Lower lobe of right lung (tissue), 2 donors: ENCODE measurements around the gene PRKCQ. TPM values are rescaled to one million over a fixed set of nuclear protein-coding genes. Genes with fewer than 3 reads are reported as not detected.

ENCODE experiments used
- ATAC-seq, 2 donors: fragments of 200-7000 bp; cut with Tn5 transposase; one replicate each; pipeline ENCODE4 v1.9.1; 2020 to 2022; ENCODE audit warnings: mild to moderate bottlenecking in 2 of 2, moderate library complexity in 2 of 2
- DNase-seq: peaks from one replicate; pipeline ENCODE4 v3.0.0-alpha.2; 2020
- H3K27ac ChIP-seq: fragments of 200-600 bp; one replicate; pipeline ENCODE4 v1.8.0; 2022
- H3K27me3 ChIP-seq: fragments of 200-600 bp; one replicate; pipeline ENCODE4 v1.8.0; 2022; ENCODE audit warnings: low read depth
- H3K36me3 ChIP-seq: fragments of 200-600 bp; one replicate; pipeline ENCODE4 v1.8.0; 2022; ENCODE audit warnings: mild to moderate bottlenecking
- H3K4me1 ChIP-seq: fragments of 200-600 bp; one replicate; pipeline ENCODE4 v1.8.0; 2022
- H3K4me3 ChIP-seq: fragments of 200-600 bp; one replicate; pipeline ENCODE4 v1.8.0; 2022; ENCODE audit warnings: mild to moderate bottlenecking
- H3K9me3 ChIP-seq: fragments of 200-600 bp; one replicate; pipeline ENCODE4 v1.8.0; 2022
- intact Hi-C: fragments of 100-400 bp; cut with DNase I; formaldehyde crosslinking; loops from one replicate; pipeline ENCODE4 v1.11.0; 2022
- total RNA-seq: library from RNA; stranded (reverse); fragmentation: NEBNext Ultra II Directional; extraction: Animal tissue kit (Norgen Biotek cat#: 25700); gene quantifications from one replicate; pipeline ENCODE4 v1.2.1, GENCODE V29; 2021
- TF ChIP-seq, protein P1 (sequence below): fragments of 200-600 bp; IDR thresholded peaks from one replicate; pipeline ENCODE4 v1.8.0; 2022; ENCODE audit warnings: antibody characterized with exemption, mild to moderate bottlenecking
- donor health status: DM: no; HTN: yes; CAD: no; lungs with severe emphysema.

The PRKCQ gene
- total RNA-seq, 1 donor from 2014 or later: 8.1 TPM

GRCh38 chr10:6567884-6568283 lies 12.2 kb downstream of the PRKCQ start:
- no peak for ATAC-seq
- Histone ChIP-seq H3K4me3 (no peak overlapping the region), H3K9me3 (no peaks in the 10 kb centered on the region), H3K36me3 (no peaks in the 10 kb centered on the region), H3K4me1 (peaks cover 24% of the 10 kb centered on the region), H3K27me3 (peaks cover 5% of the 10 kb centered on the region), H3K27ac (no peak overlapping the region)
- intact Hi-C loops: no loop called here
- no peak for DNase-seq
- TF ChIP-seq, protein P1, sequence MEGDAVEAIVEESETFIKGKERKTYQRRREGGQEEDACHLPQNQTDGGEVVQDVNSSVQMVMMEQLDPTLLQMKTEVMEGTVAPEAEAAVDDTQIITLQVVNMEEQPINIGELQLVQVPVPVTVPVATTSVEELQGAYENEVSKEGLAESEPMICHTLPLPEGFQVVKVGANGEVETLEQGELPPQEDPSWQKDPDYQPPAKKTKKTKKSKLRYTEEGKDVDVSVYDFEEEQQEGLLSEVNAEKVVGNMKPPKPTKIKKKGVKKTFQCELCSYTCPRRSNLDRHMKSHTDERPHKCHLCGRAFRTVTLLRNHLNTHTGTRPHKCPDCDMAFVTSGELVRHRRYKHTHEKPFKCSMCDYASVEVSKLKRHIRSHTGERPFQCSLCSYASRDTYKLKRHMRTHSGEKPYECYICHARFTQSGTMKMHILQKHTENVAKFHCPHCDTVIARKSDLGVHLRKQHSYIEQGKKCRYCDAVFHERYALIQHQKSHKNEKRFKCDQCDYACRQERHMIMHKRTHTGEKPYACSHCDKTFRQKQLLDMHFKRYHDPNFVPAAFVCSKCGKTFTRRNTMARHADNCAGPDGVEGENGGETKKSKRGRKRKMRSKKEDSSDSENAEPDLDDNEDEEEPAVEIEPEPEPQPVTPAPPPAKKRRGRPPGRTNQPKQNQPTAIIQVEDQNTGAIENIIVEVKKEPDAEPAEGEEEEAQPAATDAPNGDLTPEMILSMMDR: no peak

- no peaks in the 10 kb centered on the region for H3K36me3 ChIP-seq
- no peak overlapping the region for H3K4me3 ChIP-seq
- no peak for ATAC-seq
- intact Hi-C loops: no loop called here
- no peak overlapping the region for H3K27ac ChIP-seq
- DNase-seq: no peak
- no peaks in the 10 kb centered on the region for H3K9me3 ChIP-seq
- TF ChIP-seq, protein P1: no peak
- peaks cover 5% of the 10 kb centered on the region for H3K27me3 ChIP-seq
- H3K4me1 ChIP-seq: peaks cover 24% of the 10 kb centered on the region
Observed at GRCh38 chr10:6567203-6567703, 12.8 kb downstream of the PRKCQ start.

GRCh38 chr10:6565588-6565987 lies 14.5 kb downstream of the PRKCQ start:
- Histone ChIP-seq H3K9me3 (no peaks in the 10 kb centered on the region), H3K4me1 (peaks cover 24% of the 10 kb centered on the region), H3K4me3 (no peak overlapping the region), H3K27ac (no peak overlapping the region), H3K27me3 (peaks cover 5% of the 10 kb centered on the region), H3K36me3 (no peaks in the 10 kb centered on the region)
- ATAC-seq: peak in 1 of 2 donors; percentile 63
- TF ChIP-seq, protein P1: no peak
- no peak for DNase-seq
- intact Hi-C loops: no loop called here

DNA sequence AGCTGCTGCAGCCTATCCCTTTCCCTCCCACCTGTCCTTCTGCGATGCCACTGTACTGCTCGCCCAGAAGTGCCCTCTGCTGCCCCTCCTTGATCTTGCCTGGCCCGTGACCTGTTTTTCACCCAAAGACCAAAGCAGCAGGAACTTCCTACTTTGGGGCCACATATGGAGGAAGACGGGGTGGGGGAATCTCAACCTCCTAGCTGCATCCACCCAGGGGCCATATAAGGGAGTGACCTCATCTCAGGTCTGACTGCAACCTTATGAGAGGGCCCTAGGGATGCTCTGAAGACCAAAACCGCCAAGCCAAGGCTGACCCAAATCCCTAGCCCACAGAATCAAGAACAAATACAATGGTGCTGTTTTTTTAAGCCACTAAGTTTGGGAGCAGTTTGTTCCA lies 15.7 kb downstream of the PRKCQ start:
- Histone ChIP-seq H3K9me3 (no peaks in the 10 kb centered on the region), H3K27me3 (peaks cover 5% of the 10 kb centered on the region), H3K36me3 (no peaks in the 10 kb centered on the region), H3K27ac (no peak overlapping the region), H3K4me3 (no peak overlapping the region), H3K4me1 (peaks cover 24% of the 10 kb centered on the region)
- intact Hi-C loops: no loop called here
- DNase-seq (no peak), ATAC-seq (peak in 1 of 2 donors; percentile 7)
- TF ChIP-seq, protein P1: no peak

GRCh38 chr10:6563731-6564130 lies 16.3 kb downstream of the PRKCQ start:
- intact Hi-C loops: no loop called here
- DNase-seq (no peak), ATAC-seq (peak in 1 of 2 donors; percentile 23)
- H3K27me3 ChIP-seq: no peaks in the 10 kb centered on the region
- TF ChIP-seq, protein P1: no peak
- H3K9me3 ChIP-seq: no peaks in the 10 kb centered on the region
- no peak overlapping the region for H3K4me3 ChIP-seq
- no peak overlapping the region for H3K27ac ChIP-seq
- H3K4me1 ChIP-seq: peaks cover 24% of the 10 kb centered on the region
- H3K36me3 ChIP-seq: no peaks in the 10 kb centered on the region

DNA sequence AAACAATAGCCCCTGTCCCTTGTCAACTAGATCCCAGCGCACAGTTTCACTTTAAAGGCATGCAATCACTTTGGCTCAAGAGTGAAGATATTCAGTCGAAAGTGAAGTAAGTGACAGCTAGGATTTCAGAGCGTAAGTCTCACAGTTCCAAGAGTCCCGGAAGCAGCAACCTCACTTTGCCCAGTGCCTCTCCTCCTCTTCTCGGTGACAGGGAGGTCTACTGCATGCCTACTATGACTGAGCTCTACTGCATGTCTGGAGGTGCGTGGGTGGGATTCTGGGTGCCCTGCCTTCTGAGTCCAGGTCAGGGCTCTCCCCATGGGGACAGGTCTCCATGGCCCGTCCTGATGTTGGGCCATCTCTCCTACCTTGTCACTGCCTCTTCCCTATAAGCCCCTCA lies 17.0 kb downstream of the PRKCQ start:
- intact Hi-C loops: no loop called here
- Histone ChIP-seq H3K27ac (no peak overlapping the region), H3K4me3 (no peak overlapping the region), H3K9me3 (no peaks in the 10 kb centered on the region), H3K27me3 (no peaks in the 10 kb centered on the region), H3K4me1 (peaks cover 24% of the 10 kb centered on the region), H3K36me3 (no peaks in the 10 kb centered on the region)
- TF ChIP-seq, protein P1: no peak
- ATAC-seq: peak; percentile 38 to 54
- no peak for DNase-seq
